SIG-M5 treated with dmso at 0.1 percent for 504 hours (cell line): ENCODE data around the gene FAM72A.
A peak's percentile ranks its signal among the peaks of the same experiment; 100 is the strongest.
"Not testable (repeated sequence)": the region's sequence is repeated elsewhere in the genome, so short reads cannot be mapped to it uniquely, and the experiment has no call there.

ENCODE experiments used
- DNase-seq: peaks from one replicate; lab custom pipeline; 2025; ENCODE audit not compliant: unreplicated experiment; lab: John Stamatoyannopoulos, UW

Gene FAM72A

DNA sequence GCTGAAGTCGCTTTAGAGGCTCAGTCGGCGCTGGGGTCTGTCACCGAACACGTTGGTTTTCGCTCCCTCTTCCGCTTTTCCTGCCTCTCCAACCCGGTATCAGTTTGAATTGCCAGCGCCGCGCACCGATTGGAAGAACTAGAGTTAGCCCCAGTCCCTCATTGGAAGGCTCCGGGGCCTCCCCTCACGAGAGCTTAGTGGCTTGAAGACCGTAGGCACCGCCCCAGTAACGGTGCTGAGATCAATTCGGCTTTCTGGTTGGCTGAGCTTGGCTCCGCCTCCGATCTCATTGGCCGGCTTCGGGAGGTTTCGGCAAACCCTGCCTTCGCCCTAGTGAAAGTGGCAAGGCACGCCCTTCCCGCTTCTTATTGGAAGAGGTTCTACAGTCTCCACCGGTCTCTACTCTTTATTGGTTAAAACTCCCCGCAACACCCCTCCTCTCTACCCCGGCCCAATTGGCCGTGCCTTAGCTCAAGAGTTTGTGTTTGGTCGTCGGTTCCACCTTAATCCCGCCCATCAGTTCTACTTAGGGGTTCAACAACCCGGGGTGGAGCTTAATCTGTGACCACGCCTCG is at the start of gene FAM72A:
TSS of gene FAM72A (minus strand) at position 51 of the 575 bp plus-strand sequence. CDS start 814 bp downstream, outside the sequence.
- peak; percentile 100 for DNase-seq

- not testable (repeated sequence) for DNase-seq
Observed at GRCh38 chr1:206250953-206251681, 48.5 kb upstream of the FAM72A start.

DNA sequence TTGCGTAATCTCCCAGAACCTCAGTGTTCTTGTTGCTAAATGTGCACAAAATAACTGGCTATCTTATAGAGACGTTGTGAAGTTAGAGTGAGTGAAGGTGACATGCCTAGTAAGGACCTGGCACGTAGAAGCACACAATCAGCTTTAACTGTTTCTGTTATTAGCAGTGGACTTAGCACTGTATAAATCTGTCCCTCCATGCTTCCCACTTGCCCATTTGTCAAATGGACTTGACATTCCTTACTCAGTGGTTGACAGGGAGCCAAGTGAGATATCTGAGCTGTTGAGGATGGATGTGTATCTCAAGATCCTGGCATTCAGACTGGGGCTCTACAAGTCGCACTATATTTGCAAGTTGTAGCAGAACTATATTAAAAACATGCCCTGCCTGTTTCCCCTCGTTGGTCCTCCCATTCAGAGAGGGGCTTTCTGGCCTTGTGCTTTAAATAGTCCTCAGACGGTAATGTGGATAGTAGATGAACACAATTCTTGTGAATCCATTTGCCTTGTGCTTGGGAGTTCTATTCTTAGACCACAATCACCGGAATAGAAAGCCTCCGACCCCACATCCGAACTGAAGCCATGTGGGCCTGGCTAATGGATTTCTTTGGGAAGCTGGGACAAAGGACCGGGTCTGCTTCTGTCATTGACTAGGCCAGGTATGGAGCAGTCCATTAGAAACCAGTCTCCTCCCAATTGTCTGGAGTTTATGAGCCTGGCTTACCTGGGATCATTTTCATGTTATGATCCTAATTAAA is 43.7 kb upstream of the FAM72A start:
- not testable (repeated sequence) for DNase-seq

DNA sequence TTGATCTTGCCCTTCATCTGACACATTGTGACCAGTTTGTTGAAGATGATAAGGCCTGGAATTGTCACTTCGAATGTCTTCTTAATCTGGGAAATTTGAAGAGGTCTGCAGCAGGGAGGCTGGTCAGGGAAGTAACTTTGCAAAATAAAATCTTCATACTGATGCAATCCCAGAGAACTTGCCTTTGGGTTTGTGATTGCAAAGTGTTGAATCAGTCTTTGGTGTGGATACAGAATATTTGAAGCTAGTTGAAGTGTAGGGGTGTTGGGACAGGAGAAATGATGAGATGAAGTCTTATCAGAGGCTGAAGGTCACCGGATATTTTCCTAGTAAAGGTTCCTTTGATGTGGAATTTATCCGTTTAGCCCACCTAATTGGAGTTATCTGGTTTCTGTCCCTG is 42.8 kb upstream of the FAM72A start:
- not testable (repeated sequence) for DNase-seq

GRCh38 chr1:206243335-206243734 is 40.7 kb upstream of the FAM72A start:
- peak; percentile 82 for DNase-seq

DNA sequence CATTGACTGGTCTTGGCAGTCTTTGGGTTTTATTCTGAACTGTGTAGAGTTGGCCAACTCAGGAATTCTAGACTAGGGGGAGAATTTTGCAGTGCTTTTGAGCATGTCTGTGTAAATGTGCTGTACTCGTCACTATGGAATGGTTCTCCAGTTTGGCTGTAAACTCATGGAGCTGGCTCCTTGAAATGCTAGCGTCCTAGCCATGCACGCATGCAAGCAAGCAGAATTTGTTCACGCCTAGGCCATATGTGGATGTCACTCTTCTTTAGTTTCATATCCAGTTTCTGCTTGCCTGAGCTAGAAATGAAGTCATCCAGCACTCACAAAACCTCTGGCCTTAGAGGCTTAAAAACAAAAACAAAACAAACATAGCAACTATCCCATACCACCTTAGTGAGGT is 37.6 kb upstream of the FAM72A start:
- DNase-seq = peak; percentile 60

GRCh38 chr1:206235190-206235589 is 32.6 kb upstream of the FAM72A start:
- not testable (repeated sequence) for DNase-seq

DNA sequence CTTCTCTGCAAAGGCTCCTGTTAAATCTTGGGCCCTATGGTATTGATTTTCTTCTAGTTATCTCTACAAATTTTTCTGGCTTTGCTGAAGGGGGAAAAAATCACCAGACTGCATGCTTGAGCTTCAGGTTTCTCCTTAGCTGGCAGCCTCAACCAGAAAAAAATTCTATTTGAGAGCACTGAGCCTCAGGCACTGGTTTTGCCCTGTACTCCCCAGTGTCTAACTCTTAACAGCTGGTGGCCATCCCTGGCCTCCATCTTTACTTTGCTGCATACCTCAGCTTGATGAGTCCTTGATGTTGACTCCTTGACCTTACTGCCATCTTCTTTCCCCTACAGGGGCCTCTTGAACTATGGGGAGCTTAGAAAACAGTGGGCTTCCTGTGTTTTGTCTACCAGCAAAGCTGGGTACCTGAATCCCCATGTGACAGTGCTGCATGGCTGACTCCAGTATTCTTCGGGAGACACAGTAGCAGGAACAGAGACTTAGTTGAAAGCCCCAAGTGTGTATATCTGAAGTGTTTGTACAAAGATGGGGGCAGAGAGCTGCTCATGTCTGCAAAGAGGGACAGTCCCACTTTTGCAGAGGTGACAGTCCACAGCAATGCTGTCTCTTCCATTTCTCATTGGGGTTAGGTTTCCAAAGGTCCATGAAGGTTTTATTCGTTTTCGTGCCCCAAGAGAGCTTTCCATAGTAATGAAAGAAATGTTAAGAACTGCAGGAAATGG is 31.7 kb upstream of the FAM72A start:
- not testable (repeated sequence) for DNase-seq

GRCh38 chr1:206232970-206233645 is 30.5 kb upstream of the FAM72A start:
- DNase-seq = not testable (repeated sequence)

DNA sequence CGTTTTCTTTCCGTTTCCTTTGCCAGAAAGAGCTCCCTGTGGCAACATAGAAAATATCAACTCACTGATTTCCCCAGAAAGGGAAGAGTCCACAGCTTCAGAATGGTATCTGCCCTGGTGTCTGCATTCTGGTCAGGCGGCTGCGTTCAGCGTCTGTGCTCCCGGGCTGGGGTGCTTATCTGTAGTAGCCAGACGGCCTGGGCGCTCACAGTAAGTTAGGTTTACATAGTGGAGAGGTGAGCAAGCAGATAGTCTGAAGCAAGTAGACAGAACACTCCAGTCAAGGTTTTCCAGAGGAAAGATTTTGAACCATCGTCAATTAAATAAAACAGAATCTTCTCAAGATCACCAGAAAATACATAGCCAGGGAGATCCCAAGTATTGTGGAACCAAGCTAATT is 29.4 kb upstream of the FAM72A start:
- not testable (repeated sequence) for DNase-seq

GRCh38 chr1:206229286-206229685 is 26.6 kb upstream of the FAM72A start:
- not testable (repeated sequence) for DNase-seq

GRCh38 chr1:206226886-206227285 is 24.2 kb upstream of the FAM72A start:
- not testable (repeated sequence) for DNase-seq

GRCh38 chr1:206225386-206225785 is 22.7 kb upstream of the FAM72A start:
- DNase-seq = not testable (repeated sequence)

DNA sequence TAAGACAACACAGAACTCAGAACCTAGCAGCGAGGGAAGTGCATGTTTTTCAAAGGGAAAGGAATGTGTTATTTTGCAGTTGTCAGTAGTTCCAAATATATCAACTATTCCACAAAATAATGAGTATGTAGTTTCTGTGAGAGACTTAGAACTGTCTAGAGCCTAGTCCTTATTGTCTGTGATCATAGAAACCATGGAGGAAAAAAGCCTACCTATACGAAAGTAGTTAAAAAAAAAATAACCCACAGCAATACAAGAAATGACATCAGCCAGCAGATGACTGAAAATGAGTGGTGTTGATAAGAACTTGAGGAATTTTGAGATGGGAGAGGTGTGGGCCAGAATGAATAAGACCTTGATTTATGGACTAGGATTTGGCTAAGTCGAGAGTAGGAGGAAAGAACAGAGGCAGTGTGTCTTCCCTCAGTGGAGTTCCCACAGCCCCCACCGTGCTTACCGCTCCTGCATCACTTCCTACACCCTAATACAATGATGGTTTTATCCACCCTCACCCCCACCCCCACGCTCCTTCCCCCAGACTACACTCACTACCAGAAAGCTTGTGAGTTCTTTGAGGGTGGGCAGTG is 21.6 kb upstream of the FAM72A start:
- DNase-seq = not testable (repeated sequence)

DNA sequence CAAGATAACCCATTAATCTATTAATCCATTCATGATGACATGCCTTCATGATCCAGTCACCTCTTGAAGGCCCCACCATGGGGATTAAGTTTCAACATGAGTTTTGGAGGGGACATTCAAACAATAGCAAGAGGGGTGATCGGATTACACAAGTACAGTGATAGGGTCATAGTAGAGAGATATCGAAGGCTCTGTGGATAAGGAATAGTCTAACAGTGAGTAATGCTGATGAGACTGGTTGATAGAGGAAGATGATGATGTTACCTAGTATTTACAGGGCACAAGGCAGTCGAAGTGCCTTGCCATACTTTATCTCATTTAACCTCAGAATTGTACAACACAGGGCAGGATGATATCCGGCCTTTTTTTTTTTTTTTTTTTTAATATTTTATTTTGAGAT is 18.9 kb upstream of the FAM72A start:
- not testable (repeated sequence) for DNase-seq

GRCh38 chr1:206220332-206221000 is 17.8 kb upstream of the FAM72A start:
- peak; percentile 40 for DNase-seq

DNA sequence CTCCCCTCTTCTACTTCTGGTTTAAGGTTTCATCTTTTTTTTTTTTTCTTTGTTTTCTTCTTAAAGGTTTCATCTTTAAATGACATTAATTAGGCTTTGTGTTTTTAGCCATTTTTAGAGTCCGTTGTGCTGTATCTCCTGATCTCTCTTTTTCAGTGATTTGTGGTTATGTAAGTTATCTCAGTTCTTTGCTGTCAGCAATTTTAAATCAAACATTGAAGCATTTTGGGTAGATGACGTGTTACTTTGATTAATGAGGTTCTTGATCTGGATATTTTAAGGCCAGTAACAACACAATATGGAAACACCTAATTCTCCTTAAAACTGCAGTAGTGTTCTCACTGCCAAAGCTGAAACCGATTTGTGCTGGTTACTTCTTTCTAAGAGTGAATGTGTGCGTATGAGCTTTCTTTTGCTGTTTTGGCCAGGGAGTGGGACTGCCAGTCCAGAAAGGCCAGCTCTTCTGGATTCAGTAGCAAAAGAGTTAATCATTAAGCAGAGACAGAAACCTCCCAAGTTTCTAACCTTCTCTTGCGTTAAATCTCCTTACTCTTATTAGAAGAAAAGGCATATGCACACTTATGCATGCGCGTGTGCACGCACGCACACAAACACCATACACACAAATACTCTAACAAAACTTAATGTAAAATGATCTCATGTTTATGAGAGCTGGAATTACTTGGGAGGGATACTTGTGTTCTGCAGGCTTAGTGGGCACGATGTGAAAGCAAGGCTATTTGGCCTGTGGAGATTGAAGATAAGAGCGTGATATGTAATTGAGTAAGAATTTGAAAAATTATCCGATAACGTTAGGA is 17.1 kb upstream of the FAM72A start:
- not testable (repeated sequence) for DNase-seq

GRCh38 chr1:206218765-206219164 is 16.1 kb upstream of the FAM72A start:
- not testable (repeated sequence) for DNase-seq

DNA sequence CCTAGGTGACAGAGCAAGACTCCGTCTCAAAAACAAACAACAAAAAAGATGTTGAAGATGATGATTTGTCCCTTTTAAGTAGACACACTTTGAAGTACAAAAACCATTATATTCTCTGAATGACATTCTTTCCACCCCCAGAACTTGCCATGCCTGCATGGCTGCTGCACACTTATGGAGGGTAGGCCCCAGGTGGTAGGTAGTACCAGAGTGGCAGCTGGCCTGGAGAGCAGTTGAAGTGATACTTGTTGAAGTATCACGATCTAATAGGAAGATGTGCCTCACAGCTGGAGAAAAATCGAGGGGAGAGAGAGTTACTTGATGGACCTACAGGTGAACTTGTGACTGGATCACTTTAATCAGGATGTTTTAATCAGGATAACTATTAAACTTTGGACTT is 15.6 kb upstream of the FAM72A start:
- DNase-seq = not testable (repeated sequence)
